BE2C (cell line): ENCODE data around the gene NINJ2.

Source experiments
- DNase-seq: peaks from one replicate; pipeline ENCODE4 v3.0.0-alpha.2; 2020
- H3K27me3 ChIP-seq: fragments of 250-450 bp; sonication (Bioruptor Pico); 2 replicates; pipeline ENCODE4 v1.5.1; 2020; ENCODE audit warnings: mild to moderate bottlenecking
- H3K36me3 ChIP-seq: fragments of 250-450 bp; sonication (Bioruptor Pico); 2 replicates; pipeline ENCODE4 v1.5.1; 2020; ENCODE audit warnings: mild to moderate bottlenecking
- H3K4me1 ChIP-seq: fragments of 250-450 bp; sonication (Bioruptor Pico); 2 replicates; pipeline ENCODE4 v1.5.1; 2020
- H3K4me3 ChIP-seq: 2 replicates; pipeline ENCODE4 v1.5.1; 2011; ENCODE audit warnings: low read depth, low read length
- H3K9me3 ChIP-seq: fragments of 250-450 bp; sonication (Bioruptor Pico); 2 replicates; pipeline ENCODE4 v1.5.1; 2020
- TF ChIP-seq, protein P1 (sequence below): IDR thresholded peaks from 2 replicates; pipeline ENCODE4 v1.5.1; 2012; ENCODE audit warnings: mild to moderate bottlenecking, low read depth, low read length

NINJ2 gene

DNA sequence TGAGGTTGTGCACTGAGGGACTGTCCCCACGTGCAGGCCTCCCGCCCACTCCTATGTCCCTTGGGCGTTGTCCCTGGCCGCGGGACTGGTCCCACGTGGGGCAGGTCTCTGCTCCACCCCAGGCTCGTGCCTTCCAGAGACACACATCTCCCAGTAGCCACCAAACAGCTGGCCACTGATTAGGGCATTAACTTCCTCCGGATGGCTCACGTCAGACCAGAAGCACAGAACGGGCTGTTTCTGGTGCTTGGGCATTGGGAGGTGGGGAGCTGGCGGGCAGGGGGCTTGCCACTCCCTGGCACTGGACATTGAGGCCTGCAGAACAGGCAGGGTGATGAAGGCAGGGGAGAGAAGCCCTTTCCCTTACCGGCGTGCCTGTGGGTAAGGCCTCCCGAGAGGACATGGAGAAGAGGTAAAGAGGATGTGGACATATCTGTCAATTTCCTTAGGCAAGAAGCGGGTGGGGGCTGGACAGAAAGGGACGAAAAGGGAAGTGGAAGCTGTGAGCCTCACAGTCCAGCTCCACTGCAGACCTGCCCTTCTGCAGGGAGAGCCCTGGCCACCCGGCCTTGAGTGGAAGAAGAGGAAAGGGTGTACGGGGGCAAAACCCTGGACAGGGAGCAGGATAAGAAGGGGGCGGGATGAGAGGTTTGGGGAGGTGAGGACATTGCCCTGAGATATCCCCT, 101.2 kb downstream of the NINJ2 start:
- TF ChIP-seq, protein P1, sequence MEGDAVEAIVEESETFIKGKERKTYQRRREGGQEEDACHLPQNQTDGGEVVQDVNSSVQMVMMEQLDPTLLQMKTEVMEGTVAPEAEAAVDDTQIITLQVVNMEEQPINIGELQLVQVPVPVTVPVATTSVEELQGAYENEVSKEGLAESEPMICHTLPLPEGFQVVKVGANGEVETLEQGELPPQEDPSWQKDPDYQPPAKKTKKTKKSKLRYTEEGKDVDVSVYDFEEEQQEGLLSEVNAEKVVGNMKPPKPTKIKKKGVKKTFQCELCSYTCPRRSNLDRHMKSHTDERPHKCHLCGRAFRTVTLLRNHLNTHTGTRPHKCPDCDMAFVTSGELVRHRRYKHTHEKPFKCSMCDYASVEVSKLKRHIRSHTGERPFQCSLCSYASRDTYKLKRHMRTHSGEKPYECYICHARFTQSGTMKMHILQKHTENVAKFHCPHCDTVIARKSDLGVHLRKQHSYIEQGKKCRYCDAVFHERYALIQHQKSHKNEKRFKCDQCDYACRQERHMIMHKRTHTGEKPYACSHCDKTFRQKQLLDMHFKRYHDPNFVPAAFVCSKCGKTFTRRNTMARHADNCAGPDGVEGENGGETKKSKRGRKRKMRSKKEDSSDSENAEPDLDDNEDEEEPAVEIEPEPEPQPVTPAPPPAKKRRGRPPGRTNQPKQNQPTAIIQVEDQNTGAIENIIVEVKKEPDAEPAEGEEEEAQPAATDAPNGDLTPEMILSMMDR, result no peak
- H3K27me3 ChIP-seq, result no peaks in the 10 kb centered on the region
- no peaks in the 10 kb centered on the region for H3K9me3 ChIP-seq
- DNase-seq, result no peak
- no peaks in the 10 kb centered on the region; the same call in 1 of the 2 replicates for H3K4me1 ChIP-seq
- no peaks in the 10 kb centered on the region for H3K36me3 ChIP-seq
- no peak overlapping the region for H3K4me3 ChIP-seq

DNA sequence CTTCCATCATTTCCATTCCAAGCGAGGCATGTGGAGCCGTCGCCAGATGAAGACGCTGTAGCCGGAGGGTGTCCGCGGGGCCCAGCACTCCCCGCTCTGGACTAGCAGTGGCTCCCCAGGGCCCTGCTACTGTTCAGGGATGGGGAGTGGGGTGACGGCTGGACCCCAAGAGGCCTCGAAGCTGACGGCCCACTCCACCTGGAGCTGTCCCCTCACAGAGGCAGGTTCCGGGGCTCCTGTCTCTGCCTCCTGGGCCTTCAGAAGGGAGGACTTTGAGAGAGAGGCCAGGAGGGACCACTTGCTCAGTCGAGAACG, 101.9 kb downstream of the NINJ2 start:
- H3K4me3 ChIP-seq, result no peak overlapping the region
- no peaks in the 10 kb centered on the region for H3K36me3 ChIP-seq
- no peaks in the 10 kb centered on the region for H3K27me3 ChIP-seq
- TF ChIP-seq, protein P1, result no peak
- DNase-seq, result no peak
- H3K4me1 ChIP-seq, result no peaks in the 10 kb centered on the region; the same call in 1 of the 2 replicates
- H3K9me3 ChIP-seq, result no peaks in the 10 kb centered on the region

DNA sequence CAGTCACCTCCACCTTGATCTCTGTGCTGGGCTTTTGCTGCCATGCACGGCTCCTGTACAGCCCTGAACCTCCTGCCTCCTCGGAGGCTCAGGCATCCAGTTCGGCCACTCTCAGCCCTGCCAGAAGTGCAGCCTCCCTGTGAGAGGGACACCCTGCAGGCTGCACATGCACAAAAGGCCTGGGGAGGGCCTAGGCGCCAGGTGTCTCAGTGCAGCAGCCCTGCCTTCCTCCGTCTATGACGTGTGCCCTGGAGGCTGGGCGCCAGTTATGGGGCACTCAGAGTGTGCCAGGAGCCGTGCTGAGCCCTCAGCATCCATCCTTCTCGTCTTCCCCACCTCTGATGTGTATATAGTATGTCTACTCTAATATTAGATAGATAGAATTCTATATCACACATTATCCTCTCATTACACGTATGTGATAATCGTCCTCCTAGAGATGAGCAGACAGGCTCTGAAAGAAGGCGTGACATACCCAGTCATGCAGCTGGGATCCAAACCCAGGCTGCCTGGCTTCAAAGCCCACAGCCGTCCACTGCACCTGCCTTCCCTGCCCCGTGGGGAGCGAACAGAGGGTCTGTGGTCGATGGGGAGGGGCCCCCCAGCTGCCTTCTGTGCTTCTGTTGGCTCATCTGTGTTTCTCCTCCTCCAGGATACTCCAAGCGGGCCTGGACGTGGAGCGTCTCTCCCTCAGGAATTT, 102.4 kb downstream of the NINJ2 start:
- H3K4me1 ChIP-seq, result no peaks in the 10 kb centered on the region; the same call in 1 of the 2 replicates
- DNase-seq, result no peak
- no peak overlapping the region for H3K4me3 ChIP-seq
- TF ChIP-seq, protein P1, result no peak
- H3K9me3 ChIP-seq, result no peaks in the 10 kb centered on the region
- H3K27me3 ChIP-seq, result no peaks in the 10 kb centered on the region
- H3K36me3 ChIP-seq, result no peaks in the 10 kb centered on the region

DNA sequence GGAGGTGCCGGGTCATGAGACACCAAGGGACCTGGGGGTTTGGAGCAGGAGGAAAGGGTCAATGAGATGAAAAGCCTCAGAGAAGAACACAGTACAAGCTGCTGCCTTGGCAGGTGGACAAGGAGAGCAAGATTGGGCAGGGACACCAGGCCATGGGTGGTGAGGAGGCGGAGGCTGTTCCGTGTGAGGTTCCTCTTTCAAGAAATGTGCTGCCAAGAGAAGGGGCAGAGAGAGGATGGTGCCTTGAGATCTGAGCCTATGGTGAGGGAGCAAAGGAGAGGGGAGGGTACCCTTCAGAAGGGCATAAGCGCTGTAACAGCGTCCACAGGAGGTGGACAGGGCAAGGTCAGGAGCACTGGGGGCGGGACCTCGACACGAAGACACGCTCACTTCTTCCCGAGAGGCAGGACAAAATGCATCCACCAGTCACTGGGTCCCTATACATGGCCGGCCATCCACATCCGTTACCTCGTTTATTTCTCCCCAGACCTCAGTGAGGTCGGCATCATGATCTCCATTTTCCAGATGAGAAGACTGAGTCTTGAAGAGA, 103.3 kb downstream of the NINJ2 start:
- DNase-seq, result no peak
- Histone ChIP-seq H3K36me3 (no peaks in the 10 kb centered on the region), H3K9me3 (no peaks in the 10 kb centered on the region), H3K4me3 (no peak overlapping the region), H3K27me3 (no peaks in the 10 kb centered on the region), H3K4me1 (no peaks in the 10 kb centered on the region; the same call in 1 of the 2 replicates)
- TF ChIP-seq, protein P1, result no peak

DNA sequence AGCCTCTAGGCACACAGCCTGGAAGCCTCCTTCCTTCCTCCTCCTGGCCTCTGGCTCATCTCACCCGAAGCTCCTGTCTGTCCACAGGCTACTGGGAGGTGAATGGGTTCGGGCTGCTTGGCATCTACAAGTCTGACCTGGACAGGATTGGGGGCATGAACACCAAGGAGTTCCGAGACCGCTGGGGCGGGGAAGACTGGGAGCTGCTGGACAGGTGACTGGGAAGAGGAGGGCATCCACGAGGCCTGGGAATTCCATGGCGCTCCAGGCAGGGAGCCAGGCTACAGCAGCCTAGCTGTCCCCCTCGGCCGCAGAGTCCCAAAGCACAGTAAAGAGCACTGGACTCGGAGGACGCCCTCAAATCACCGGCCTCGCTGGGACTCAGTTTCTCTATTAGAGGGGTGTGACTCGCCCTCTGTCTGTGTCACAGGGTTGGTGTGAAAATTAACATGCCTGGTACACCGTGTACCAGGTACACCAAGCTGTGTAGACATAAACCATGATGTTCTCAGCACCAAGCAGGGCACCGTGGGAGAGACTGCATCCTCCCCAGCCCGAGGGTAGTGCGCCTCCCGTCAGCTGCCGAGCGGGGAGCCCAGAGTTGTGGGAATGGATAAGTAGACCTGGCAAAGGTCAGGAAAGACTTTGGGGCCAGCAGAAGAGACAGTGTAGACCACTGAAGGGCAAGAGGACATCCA, 103.9 kb downstream of the NINJ2 start:
- Histone ChIP-seq H3K27me3 (no peaks in the 10 kb centered on the region), H3K4me1 (no peaks in the 10 kb centered on the region; the same call in 1 of the 2 replicates), H3K36me3 (no peaks in the 10 kb centered on the region), H3K9me3 (no peaks in the 10 kb centered on the region), H3K4me3 (no peak overlapping the region)
- DNase-seq, result no peak
- TF ChIP-seq, protein P1, result no peak
